NCI-H748 (cell line): ENCODE data around the gene ARID5B.

ENCODE experiments used
- DNase-seq: peaks from one replicate; lab custom pipeline; 2025; ENCODE audit not compliant: unreplicated experiment; lab: John Stamatoyannopoulos, UW

ARID5B gene

DNA sequence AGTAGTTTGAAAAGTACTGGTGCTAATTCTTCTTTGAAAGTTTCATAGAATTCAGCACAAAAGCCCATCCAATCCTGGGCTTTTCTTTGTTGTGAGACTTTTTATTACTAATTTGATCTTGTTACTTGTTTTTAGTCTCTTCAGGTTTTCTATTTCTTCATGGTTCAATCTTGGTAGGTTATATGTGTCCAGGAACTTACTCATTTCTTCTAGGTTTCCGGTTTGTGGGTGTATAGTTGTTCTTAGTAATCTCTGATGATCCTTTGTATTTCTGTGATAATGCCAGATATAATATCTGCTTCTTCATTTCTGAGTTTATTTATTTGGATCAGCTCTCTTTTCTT is 219.7 kb downstream of the ARID5B start:
- no peak for DNase-seq

DNA sequence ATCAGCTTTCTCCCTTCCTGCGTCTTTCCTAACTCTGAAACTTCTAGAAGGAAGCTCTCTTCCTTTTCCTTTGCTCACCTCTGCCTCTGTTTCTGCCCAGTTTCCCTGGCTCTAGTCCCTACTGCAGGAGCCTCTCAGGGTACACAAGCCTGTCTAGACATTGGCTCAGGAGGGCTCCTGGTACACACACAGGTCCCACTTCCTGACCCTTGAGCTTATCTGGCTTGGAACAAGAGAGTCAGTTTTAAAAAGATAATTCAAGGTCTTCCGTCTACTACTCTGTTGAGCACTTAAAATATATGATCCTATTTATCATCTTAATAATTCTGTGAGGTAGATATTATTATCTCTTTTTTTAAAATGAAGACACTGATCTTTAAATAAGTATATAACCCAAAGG is 226.5 kb downstream of the ARID5B start:
- no peak for DNase-seq

DNA sequence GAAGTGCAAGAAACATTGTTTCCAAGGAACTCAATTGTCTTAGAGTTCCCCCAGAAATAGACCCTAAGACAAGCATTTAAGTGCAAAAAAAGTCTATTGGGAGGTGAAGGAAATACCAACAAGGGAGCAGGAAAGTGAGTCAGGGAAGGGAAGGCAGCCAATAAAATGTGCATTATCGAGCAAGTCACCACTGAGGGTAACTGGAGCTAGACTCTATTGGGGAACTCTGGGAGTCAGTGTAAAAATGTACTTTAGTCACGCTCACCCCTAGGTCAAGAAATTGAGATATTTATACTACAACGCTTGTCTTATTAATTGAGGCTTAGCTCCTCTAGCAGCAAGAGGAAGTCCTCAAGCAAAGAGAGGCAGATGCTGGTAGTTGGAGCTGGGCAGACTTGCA is 229.4 kb downstream of the ARID5B start:
- no peak for DNase-seq

DNA sequence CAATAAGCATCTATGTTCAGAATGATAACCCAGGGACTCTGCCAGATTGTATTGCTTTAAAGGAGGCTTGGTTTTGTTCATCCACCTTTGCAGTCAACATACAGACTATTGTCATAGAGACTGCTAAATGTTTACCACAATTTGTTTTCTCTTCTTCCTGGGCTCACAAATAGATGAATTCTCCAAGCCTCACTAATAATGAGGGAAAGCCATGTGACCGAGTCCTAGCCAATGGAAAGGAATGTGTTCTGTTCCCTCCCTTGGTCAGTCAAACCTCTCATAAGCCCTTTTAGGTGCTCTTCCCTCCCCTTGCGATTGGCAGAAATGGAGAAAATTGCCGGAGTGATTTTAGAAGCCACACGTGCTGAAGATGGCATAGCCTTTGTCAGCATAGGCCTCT is 230.2 kb downstream of the ARID5B start:
- DNase-seq = no peak

DNA sequence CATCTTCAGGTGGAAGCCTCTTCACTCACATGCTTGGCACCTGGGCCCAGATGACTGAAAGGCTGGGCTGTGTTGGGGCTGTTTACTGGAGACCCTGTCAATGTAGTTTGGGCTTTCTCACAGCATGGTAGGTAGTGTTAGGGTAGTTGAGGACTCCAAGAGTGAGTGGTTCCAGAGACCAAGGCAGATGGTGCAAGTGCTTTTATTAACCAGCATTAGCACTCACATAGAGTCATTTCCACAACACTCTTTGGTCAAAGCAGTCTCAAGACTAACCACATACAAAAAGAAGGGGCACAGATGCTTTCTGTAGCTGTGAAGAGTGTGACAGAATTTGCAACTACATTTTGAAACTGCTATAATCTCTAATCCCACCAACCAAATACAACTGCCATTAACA is 232.1 kb downstream of the ARID5B start:
- DNase-seq = no peak

DNA sequence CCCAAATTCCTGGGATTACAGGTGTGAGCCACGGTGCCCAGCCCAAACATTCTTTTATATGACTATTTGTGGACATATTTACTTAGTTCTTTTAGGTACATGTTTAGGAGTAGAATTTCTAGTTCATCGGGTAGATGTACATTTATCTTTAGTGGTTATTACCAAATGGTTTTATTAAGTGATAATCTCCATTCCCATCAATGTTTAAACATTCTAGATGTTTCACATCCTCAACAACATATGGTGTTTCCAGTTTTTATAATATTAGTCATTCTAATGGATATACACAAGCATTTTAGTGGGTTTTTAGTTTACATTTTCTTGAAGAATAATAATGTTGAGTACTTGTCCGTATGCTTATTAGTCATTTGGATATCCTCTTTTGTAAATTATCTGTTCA is 235.4 kb downstream of the ARID5B start:
- no peak for DNase-seq
